ENCODE results near the gene BAD. TPM values are rescaled to one million over a fixed set of nuclear protein-coding genes. Genes with fewer than 3 reads are reported as not detected.

BAD gene
- total and polyA plus RNA-seq, 2 of the 13 experiments (the other 11 are each of a cell fraction or from before 2014, with no cell fraction given): 17.9 to 28.5 TPM

DNA sequence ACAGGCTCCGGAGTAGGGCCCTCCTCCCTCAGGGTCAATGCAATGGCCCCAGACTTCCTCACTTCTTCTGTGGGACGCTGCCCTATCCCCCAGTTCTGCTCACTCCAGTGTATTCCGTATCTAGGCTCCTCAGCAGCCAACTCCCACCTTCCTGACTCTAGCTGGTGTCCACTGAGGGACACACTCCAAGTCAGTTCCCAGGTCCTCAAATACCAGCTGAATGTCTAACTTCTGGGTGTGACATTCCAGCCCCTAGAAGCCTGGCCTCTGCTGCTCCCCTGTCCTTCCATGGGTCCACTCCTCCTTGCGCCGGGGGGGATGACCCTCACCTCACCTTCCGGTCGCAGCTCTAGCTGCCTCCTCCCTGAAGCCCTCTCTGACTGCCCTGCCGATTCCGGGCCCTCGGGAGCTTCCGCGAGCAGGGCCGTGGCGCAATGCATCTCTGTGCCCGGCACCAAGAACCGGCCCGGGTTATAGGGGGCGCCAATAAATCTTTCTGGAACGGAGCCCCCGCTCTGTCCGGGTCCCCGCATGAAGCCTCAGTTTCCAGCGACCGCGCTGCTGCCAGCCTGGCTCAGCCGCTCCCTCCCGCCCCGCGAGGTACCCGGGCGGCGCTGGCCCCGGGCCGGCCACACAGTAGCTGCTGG lies 15.4 kb downstream of the BAD start (continued):
- TF ChIP-seq, protein P1, sequence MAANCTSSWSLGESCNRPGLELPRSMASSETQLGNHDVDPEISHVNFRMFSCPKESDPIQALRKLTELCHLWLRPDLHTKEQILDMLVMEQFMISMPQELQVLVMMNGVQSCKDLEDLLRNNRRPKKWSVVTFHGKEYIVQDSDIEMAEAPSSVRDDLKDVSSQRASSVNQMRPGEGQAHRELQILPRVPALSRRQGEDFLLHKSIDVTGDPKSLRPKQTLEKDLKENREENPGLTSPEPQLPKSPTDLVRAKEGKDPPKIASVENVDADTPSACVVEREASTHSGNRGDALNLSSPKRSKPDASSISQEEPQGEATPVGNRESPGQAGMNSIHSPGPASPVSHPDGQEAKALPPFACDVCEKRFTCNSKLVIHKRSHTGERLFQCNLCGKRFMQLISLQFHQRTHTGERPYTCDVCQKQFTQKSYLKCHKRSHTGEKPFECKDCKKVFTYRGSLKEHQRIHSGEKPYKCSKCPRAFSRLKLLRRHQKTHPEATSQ (CRISPR knock-in tag; IDR thresholded peaks at IDR 0.05; ENCODE audit: borderline replicate concordance): no peak
- TF ChIP-seq ZNF3 (CRISPR knock-in tag; IDR thresholded peaks at IDR 0.05) (no peak), HNF4A (CRISPR knock-in tag; IDR thresholded peaks at IDR 0.05) (no peak), EED (CRISPR knock-in tag; IDR thresholded peaks at IDR 0.05) (0 out of 2 replicates have a peak, but pooled peaks have one; percentile 33), ZFP82 (CRISPR knock-in tag; IDR thresholded peaks at IDR 0.05; ENCODE audit: borderline replicate concordance) (peak; percentile 74; the same call in 1 of the 2 replicates), ZNF629 (CRISPR knock-in tag; conservative IDR thresholded peaks at IDR 0.05) (no peak), ZNF556 (CRISPR knock-in tag; IDR thresholded peaks at IDR 0.05; ENCODE audit: borderline replicate concordance) (no peak), ARNTL (CRISPR knock-in tag; IDR thresholded peaks at IDR 0.05) (no peak), SMARCE1 (IDR thresholded peaks at IDR 0.05; ENCODE audit: borderline replicate concordance) (no peak), ZNF317 (CRISPR knock-in tag; IDR thresholded peaks at IDR 0.05) (no peak), GABPA (IDR thresholded peaks at IDR 0.05; ENCODE audit: low read depth, low read length) (peak; percentile 39; the same call in 1 of the 2 replicates), GABPA (CRISPR knock-in tag; IDR thresholded peaks at IDR 0.05; ENCODE audit: low read depth) (peak; percentile 73), ZNF235 (CRISPR knock-in tag; IDR thresholded peaks at IDR 0.05; ENCODE audit: borderline replicate concordance) (0 out of 2 replicates have a peak, but pooled peaks have one; percentile 47), SYNCRIP (IDR thresholded peaks at IDR 0.05; ENCODE audit: insufficient read depth, low read depth, low read length) (no peak)
- TF ChIP-seq, protein P2, sequence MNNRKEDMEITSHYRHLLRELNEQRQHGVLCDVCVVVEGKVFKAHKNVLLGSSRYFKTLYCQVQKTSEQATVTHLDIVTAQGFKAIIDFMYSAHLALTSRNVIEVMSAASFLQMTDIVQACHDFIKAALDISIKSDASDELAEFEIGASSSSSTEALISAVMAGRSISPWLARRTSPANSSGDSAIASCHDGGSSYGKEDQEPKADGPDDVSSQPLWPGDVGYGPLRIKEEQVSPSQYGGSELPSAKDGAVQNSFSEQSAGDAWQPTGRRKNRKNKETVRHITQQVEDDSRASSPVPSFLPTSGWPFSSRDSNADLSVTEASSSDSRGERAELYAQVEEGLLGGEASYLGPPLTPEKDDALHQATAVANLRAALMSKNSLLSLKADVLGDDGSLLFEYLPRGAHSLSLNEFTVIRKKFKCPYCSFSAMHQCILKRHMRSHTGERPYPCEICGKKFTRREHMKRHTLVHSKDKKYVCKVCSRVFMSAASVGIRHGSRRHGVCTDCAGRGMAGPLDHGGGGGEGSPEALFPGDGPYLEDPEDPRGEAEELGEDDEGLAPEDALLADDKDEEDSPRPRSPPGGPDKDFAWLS (CRISPR knock-in tag; IDR thresholded peaks at IDR 0.05; ENCODE audit: borderline replicate concordance): no peak
- TF ChIP-seq, protein P3, sequence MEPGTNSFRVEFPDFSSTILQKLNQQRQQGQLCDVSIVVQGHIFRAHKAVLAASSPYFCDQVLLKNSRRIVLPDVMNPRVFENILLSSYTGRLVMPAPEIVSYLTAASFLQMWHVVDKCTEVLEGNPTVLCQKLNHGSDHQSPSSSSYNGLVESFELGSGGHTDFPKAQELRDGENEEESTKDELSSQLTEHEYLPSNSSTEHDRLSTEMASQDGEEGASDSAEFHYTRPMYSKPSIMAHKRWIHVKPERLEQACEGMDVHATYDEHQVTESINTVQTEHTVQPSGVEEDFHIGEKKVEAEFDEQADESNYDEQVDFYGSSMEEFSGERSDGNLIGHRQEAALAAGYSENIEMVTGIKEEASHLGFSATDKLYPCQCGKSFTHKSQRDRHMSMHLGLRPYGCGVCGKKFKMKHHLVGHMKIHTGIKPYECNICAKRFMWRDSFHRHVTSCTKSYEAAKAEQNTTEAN (CRISPR knock-in tag; conservative IDR thresholded peaks at IDR 0.05): no peak
- TF ChIP-seq, protein P4, sequence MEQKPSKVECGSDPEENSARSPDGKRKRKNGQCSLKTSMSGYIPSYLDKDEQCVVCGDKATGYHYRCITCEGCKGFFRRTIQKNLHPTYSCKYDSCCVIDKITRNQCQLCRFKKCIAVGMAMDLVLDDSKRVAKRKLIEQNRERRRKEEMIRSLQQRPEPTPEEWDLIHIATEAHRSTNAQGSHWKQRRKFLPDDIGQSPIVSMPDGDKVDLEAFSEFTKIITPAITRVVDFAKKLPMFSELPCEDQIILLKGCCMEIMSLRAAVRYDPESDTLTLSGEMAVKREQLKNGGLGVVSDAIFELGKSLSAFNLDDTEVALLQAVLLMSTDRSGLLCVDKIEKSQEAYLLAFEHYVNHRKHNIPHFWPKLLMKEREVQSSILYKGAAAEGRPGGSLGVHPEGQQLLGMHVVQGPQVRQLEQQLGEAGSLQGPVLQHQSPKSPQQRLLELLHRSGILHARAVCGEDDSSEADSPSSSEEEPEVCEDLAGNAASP (CRISPR knock-in tag; IDR thresholded peaks at IDR 0.05; ENCODE audit: borderline replicate concordance): no peak
